AG04450 (cell line): ENCODE measurements around the gene TNKS2. TPM values are rescaled to one million over a fixed set of nuclear protein-coding genes. Genes with fewer than 3 reads are reported as not detected.
A peak's percentile ranks its signal among the peaks of the same experiment; 100 is the strongest.

Source experiments
- CTCF ChIA-PET: fragments of 300-600, 350-600 bp; formaldehyde crosslinking; extraction: SDS; loops from one replicate; lab custom pipeline; 2022; ENCODE audit warnings: antibody characterized with exemption, inconsistent platforms; lab: Charles Lee
- POLR2A ChIA-PET: fragments of 350-600 bp; formaldehyde crosslinking; extraction: SDS; loops from one replicate; lab custom pipeline; 2021; ENCODE audit warnings: antibody characterized with exemption, inconsistent platforms; lab: Yijun Ruan, JAX
- DNase-seq: peaks from one replicate; pipeline ENCODE4 v3.0.0-alpha.2; 2011; ENCODE audit warnings: low read depth, low spot score
- H3K27ac ChIP-seq: one replicate; pipeline ENCODE4 v1.5.1; 2012; ENCODE audit warnings: low read depth, low read length, control low read depth
- H3K27me3 ChIP-seq: one replicate; pipeline ENCODE4 v1.6.0; 2012; ENCODE audit warnings: low read length; ENCODE audit not compliant: control insufficient read depth, insufficient read depth
- H3K4me3 ChIP-seq: 2 replicates; pipeline ENCODE4 v1.5.1; 2011; ENCODE audit warnings: mild to moderate bottlenecking, low read depth, low read length, control low read depth
- H3K9me3 ChIP-seq: 2 replicates; pipeline ENCODE4 v1.5.1; 2012; ENCODE audit warnings: low read length; ENCODE audit not compliant: control insufficient read depth, insufficient read depth
- polyA plus RNA-seq: library from polyadenylated mRNA; depleted of rRNA; stranded (reverse); fragments of >200 nt; gene quantifications from 2 replicates; pipeline ENCODE4 v1.2.3, GENCODE V29; 2011
- TF ChIP-seq, protein P1 (sequence below): IDR thresholded peaks from 2 replicates; pipeline ENCODE4 v1.5.1; 2011; ENCODE audit warnings: low read depth, low read length, control low read depth, inconsistent platforms

TNKS2 gene
- polyA plus RNA-seq, 1 experiment: 45.5 TPM

DNA sequence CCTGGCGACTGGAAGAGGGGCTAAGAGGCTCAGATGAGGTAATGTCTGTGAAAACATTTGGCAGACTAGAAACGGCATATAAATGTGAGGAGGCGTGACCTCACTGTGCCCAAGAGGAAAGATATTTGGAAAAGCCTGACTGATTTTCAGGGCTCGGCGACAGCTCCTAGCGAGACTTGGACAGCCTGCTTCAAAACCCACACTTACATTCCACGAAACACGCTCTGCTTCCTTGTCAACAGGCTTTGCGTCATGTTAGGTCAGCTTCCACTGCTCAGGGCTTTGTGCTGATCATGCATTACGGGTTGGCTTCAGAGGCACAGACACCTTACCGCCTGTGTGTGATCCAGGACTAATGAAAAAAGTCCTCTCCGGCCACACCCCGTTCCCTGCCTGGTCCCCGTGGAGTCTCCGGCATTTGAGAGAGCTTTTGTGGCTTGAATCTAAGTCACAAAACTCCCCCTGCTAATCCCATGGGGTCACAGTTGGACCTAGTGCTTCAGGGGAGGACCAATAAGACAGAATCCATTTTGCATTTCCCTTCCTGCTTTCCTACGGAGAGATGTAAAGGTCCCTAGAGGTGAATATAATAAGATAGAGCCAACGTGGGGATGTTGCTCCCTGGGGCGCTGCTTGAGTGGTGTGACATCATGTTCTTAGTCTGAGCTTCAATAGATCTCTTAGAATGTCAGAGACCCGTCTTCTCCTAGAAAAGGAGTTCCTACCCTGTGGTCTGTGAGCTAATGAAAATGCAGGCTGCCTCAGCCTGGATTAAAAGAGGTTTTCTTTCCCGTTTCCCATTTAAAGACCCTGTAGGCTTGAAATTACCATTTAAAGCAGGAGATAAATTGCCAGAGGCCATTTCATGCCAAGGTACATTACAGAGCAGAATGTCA is 85.6 kb downstream of the TNKS2 start:
- H3K27ac ChIP-seq: no peak overlapping the region
- DNase-seq: no peak
- H3K9me3 ChIP-seq: no peaks in the 10 kb centered on the region
- TF ChIP-seq, protein P1, sequence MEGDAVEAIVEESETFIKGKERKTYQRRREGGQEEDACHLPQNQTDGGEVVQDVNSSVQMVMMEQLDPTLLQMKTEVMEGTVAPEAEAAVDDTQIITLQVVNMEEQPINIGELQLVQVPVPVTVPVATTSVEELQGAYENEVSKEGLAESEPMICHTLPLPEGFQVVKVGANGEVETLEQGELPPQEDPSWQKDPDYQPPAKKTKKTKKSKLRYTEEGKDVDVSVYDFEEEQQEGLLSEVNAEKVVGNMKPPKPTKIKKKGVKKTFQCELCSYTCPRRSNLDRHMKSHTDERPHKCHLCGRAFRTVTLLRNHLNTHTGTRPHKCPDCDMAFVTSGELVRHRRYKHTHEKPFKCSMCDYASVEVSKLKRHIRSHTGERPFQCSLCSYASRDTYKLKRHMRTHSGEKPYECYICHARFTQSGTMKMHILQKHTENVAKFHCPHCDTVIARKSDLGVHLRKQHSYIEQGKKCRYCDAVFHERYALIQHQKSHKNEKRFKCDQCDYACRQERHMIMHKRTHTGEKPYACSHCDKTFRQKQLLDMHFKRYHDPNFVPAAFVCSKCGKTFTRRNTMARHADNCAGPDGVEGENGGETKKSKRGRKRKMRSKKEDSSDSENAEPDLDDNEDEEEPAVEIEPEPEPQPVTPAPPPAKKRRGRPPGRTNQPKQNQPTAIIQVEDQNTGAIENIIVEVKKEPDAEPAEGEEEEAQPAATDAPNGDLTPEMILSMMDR: no peak
- CTCF ChIA-PET: interaction anchor here (1.5 kb wide), 1 partner anchor 249 kb away, joined by 4 read pairs; no protein-coding TSS in a partner anchor
- POLR2A ChIA-PET: no interaction called here
- H3K27me3 ChIP-seq: no peaks in the 10 kb centered on the region
- H3K4me3 ChIP-seq: no peak overlapping the region

DNA sequence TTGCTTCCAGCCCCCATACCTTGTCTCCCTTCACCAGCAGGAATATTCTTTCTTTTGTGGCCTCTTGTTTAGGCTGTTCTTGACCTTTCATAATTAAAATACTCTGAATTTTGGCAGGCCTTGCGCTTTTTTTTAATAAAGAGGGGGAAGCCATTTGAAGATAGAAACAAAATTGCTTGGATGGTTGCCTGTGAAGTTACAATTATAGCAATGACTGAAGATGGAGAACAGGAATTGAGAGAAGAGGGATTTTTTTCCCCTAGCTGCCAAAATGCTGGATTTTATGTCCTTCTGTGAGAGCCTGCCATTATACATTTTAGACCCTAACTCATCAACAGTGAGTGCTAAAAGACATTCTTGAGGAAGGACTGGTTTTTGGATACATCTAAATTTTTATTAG is 86.3 kb downstream of the TNKS2 start:
- Histone ChIP-seq H3K27ac (no peak overlapping the region), H3K4me3 (no peak overlapping the region), H3K9me3 (no peaks in the 10 kb centered on the region), H3K27me3 (no peaks in the 10 kb centered on the region)
- DNase-seq: no peak
- POLR2A ChIA-PET: no interaction called here
- CTCF ChIA-PET: interaction anchor here (1.5 kb wide), 1 partner anchor 249 kb away, joined by 4 read pairs; no protein-coding TSS in a partner anchor
- TF ChIP-seq, protein P1: no peak

DNA sequence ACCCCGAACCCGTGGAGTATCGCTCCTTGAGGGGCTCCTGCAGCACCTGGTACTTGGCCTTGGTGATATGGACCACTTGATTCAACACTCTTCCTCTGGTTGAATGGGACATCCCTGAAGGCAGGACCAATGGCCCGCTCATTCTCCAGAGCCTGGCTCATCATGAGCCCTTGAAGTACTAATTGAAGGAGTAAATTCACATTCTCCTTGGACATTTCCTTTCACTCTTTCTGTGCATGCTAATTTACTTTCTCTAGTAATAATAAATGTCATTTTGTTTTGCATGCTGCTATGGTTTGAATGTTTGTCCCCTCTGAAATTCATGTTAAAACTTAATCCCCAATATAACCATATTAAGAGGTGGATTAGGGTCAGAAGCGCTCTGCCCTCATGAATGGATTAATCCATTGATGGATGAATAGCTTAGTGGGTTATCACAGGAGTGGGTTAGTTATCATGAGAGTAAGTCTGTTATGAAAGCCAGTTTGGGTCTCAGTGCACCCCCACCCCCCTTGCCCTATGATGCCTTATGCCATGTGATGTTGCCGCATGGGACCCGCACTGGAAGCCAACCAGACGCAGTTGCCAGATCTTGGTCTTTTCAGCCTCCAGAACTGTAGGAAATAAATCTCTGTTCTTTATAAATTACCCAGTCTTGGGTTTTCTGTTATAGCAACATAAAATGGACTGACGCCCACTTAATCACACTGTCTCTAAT is 87.3 kb downstream of the TNKS2 start:
- Histone ChIP-seq H3K9me3 (no peaks in the 10 kb centered on the region), H3K27ac (no peak overlapping the region), H3K27me3 (no peaks in the 10 kb centered on the region), H3K4me3 (no peak overlapping the region)
- TF ChIP-seq, protein P1: no peak
- CTCF ChIA-PET: interaction anchor here (1.5 kb wide), 1 partner anchor 250 kb away, joined by 4 read pairs; no protein-coding TSS in a partner anchor
- no peak for DNase-seq
- POLR2A ChIA-PET: no interaction called here

DNA sequence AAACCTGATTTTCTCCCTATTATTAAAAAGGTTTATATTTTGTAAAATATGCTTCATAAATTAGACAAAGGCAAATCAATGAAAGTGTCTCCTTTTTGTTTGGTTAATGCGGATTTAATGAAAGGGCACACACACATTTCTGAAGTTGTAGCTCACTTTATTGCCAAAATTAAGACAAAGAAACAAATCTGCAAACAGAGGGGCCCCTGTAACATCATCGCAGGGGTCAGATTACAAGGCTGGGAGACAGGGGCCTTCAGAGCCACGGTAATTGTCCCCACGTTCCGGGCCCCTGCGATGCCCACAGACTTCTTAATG is 88.7 kb downstream of the TNKS2 start:
- POLR2A ChIA-PET: interaction anchor here (0.7 to 0.9 kb wide), 2 partner anchors 9 to 21 kb away, joined by 3 read pairs; no protein-coding TSS in a partner anchor

More for the DNA sequence above, 88.7 kb downstream of the TNKS2 start:
- no peak for DNase-seq
- no peaks in the 10 kb centered on the region for H3K27me3 ChIP-seq
- H3K4me3 ChIP-seq: peak overlapping the region; percentile 67
- TF ChIP-seq, protein P1: no peak
- no peak overlapping the region for H3K27ac ChIP-seq
- H3K9me3 ChIP-seq: no peaks in the 10 kb centered on the region
- CTCF ChIA-PET: interaction anchor here (0.8 kb wide), 1 partner anchor 21 kb away, joined by 4 read pairs; no protein-coding TSS in a partner anchor
